ENCODE data around the gene FBXW11.

Gene FBXW11

DNA sequence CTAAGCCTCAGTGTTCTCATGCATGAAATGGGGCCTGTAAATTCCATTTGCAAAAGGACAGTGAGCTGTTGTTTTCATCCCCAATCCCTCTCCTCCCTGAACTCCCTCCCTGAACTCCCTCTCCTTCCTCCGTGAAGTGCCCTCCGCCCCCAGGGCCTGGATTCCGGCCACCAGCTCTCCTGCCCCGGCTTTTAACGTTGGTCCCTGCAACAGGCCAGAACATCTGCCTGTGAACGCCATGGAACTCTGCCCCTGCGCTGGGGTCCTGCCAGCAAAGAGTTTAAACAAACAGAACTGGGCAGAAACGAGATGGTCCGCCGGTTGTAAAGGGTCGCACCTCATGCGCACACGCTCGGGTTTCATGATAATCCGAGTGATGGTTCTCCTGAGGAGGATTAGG lies 158.4 kb downstream of the FBXW11 start:
- TF ChIP-seq, protein P1, sequence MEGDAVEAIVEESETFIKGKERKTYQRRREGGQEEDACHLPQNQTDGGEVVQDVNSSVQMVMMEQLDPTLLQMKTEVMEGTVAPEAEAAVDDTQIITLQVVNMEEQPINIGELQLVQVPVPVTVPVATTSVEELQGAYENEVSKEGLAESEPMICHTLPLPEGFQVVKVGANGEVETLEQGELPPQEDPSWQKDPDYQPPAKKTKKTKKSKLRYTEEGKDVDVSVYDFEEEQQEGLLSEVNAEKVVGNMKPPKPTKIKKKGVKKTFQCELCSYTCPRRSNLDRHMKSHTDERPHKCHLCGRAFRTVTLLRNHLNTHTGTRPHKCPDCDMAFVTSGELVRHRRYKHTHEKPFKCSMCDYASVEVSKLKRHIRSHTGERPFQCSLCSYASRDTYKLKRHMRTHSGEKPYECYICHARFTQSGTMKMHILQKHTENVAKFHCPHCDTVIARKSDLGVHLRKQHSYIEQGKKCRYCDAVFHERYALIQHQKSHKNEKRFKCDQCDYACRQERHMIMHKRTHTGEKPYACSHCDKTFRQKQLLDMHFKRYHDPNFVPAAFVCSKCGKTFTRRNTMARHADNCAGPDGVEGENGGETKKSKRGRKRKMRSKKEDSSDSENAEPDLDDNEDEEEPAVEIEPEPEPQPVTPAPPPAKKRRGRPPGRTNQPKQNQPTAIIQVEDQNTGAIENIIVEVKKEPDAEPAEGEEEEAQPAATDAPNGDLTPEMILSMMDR (IDR thresholded peaks at IDR 0.05; ENCODE audit: low read depth, low read length): no peak
- H3K4me3 ChIP-seq (ENCODE audit: low read depth, low read length): no peak overlapping the region

DNA sequence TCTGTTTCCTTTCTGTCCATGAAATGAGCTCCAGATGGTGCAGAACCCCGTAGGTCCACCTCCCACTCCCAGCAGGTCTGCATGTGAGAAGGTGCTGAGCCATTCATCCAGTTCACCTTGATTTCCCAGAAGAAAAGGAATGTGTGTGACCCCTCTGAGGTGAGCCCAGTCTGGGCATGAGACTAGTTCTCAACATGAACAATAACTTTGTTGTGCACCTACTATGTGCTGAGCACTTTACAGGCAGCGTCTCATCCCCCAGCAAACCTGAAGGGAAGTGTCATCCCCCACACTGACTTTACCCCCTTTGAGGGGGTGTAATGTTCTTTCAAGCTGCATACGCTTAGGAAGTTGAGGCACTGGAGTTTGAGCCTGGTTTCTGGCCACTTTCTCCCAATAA lies 159.4 kb downstream of the FBXW11 start:
- H3K4me3 ChIP-seq (ENCODE audit: low read depth, low read length): no peak overlapping the region
- TF ChIP-seq, protein P1 (IDR thresholded peaks at IDR 0.05; ENCODE audit: low read depth, low read length): no peak

DNA sequence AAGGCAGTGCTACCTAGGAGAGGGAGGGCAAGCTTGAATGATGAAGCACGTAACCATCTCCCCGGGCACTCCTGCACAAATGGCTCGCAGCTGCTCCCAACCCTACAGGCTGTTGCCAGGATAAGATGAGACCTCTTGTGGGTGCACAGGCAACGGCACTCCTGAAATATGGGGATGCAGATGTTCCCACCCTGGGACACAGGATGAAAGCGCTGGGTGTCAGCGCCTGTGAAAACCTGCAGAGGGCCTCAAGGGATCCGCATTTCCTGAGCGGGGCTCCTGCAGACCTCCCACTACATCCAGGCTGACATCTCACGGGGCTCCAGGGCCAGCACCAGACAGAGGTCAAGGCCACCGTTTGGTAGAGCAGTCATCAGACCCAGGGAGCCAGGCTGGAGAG lies 160.1 kb downstream of the FBXW11 start:
- TF ChIP-seq, protein P1 (IDR thresholded peaks at IDR 0.05; ENCODE audit: low read depth, low read length): no peak
- no peak overlapping the region for H3K4me3 ChIP-seq (ENCODE audit: low read depth, low read length)

DNA sequence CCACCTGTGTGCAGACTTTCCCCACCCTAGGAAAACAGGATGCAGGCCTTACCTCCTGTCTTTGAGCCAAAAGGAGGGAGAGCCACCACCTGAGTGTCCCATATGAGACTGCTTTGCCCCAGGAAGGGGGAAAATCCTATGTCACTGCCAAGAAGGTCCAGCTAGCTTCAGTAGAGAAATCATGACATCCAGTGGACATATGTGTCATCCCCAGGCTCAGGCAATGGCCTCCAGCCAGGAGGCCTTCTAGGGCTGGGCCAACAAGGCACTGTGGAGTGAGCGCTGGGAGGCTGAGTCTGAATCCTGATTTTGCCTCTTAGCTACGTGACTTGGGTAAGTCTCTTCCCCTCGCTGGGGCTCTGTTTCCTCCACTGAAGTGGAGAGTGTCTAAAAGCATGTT lies 160.6 kb downstream of the FBXW11 start:
- TF ChIP-seq, protein P1 (IDR thresholded peaks at IDR 0.05; ENCODE audit: low read depth, low read length): no peak
- H3K4me3 ChIP-seq (ENCODE audit: low read depth, low read length): no peak overlapping the region

DNA sequence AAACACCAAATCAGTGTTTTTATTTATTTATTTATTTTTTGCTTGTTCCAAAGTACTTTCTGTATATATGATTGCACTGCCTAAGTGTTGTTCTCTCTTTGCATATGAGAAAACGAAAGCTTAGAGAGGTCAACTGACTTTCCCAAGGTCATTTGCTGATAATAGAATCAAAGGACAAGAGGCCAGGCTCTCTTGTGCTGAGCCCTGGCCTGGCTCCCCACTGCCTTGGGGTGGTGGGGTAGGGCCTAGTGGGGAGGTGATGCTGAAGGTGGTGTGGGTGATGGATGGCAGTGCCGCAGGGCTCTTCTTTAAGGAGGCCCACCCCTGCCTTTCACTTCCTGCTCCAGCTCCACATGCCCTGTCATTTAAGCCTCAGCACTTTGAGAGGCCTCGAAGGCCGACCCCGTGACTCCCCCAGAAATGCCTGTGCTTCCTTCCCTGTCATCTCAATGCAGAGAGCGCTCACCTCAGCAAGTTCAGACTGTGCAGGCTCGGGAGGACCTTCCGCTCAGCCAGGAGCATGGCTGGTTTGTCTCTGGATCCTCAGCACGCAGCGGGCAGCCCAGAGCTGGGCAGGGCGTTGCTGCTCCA lies 161.3 kb downstream of the FBXW11 start:
- TF ChIP-seq, protein P1 (IDR thresholded peaks at IDR 0.05; ENCODE audit: low read depth, low read length): no peak
- no peak overlapping the region for H3K4me3 ChIP-seq (ENCODE audit: low read depth, low read length)

DNA sequence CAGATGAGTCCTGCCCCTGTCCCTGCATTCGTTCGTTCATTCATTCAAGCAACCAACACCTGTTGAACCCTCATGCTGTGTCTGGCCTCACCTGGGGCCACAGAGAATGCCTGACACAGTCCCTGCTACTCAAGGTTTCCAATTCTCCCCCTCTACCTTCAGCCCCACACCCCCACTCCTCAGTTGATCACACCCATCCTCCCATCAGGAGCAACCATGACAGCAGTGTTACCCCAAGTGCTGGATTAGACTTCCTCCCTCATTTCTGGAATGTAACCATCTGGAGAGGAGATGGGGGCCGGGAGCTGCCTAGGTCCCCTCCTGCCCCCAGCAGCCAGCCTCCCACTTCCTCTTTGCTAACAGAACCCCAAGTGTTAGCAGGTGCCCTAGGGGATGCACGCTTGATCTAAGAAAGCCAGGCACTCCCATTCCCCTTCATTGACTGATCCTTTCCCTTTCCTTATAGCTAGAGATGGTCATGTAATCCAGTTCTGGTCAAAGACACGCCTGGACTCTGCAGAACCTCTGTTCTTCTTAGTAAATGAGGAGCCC lies 163.6 kb downstream of the FBXW11 start:
- TF ChIP-seq, protein P1 (IDR thresholded peaks at IDR 0.05; ENCODE audit: low read depth, low read length): no peak
- H3K4me3 ChIP-seq (ENCODE audit: low read depth, low read length): no peak overlapping the region

DNA sequence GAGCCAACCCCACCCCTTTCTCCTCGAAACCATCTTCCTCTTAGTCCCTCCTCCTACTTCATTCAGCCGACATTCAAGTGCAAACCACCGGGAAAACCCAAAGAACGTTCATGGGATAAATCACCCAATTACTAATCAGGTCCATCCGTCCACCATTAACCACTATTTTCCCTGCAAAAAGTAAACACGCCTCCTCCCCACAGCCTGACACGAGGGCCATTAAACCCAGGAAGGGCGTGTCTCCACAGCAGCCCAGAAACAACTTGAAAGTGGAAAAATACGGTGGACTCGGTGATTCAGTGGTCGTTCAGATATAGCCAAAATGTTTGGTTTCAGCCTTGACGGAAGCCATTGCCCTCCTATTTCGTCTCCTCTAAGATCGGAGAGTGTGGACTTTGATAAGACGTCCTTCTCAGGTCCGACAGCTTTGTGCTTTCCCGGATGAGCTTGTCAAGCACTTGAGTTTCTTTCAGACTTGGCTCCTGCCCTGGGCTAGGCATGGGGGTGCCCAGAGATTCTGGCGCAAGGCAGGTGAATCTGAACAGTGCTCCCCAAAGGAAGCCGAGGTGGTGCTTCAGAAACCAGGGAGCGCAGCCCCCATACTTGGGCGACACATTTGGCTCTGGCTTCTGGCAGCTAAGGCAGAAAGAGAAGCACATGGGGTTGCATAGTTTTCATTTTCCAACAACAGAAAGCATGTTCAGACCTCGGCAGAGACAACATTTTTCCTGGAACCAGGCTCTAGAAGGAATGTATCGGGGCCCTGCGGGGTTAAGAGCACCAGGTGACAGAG lies 164.3 kb downstream of the FBXW11 start:
- H3K4me3 ChIP-seq (ENCODE audit: low read depth, low read length): no peak overlapping the region

More for the DNA sequence above, 164.3 kb downstream of the FBXW11 start:
- TF ChIP-seq, protein P1 (IDR thresholded peaks at IDR 0.05; ENCODE audit: low read depth, low read length): no peak
